ENCODE data around the gene SGMS2.
"Not testable (repeated sequence)": the region's sequence is repeated elsewhere in the genome, so short reads cannot be mapped to it uniquely, and the experiment has no call there.

SGMS2 gene

DNA sequence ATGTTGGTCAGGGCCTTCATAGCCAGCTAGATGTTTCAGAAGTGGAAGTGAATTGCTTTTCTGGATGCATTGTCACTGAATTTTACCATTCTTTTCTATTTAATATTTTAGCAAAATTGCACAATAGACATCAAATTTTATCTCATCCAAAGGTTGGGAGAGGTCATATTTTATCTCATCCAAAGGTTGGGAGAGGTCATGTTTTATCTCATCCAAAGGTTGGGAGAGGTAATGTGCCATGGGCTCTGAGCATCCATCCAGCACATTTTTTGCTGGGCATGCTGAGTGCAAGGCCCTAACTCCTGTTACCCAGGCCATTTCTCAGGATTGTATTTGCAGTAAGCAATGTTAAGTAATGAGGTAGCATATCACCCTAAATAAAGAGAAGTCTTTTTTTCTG, 91.9 kb downstream of the SGMS2 start:
- DNase-seq: no peak

DNA sequence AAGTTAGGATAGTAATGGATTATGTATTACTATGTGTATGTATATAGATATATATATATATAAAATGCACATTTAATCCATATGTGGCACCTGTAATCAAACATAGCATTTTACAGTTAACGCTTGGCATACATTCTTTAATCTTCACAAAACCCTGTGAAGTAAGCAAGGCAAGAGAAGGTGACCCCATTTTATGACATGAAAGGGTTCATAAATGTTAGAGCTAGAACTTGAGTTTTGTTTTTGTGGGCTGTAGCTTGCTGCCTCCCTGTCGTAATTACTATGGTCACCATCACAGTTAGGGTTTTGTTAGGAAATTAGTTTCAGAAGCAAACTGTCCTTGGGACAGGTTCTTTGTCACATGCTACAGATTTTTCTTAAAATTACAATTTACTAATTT, 92.8 kb downstream of the SGMS2 start:
- no peak for DNase-seq

DNA sequence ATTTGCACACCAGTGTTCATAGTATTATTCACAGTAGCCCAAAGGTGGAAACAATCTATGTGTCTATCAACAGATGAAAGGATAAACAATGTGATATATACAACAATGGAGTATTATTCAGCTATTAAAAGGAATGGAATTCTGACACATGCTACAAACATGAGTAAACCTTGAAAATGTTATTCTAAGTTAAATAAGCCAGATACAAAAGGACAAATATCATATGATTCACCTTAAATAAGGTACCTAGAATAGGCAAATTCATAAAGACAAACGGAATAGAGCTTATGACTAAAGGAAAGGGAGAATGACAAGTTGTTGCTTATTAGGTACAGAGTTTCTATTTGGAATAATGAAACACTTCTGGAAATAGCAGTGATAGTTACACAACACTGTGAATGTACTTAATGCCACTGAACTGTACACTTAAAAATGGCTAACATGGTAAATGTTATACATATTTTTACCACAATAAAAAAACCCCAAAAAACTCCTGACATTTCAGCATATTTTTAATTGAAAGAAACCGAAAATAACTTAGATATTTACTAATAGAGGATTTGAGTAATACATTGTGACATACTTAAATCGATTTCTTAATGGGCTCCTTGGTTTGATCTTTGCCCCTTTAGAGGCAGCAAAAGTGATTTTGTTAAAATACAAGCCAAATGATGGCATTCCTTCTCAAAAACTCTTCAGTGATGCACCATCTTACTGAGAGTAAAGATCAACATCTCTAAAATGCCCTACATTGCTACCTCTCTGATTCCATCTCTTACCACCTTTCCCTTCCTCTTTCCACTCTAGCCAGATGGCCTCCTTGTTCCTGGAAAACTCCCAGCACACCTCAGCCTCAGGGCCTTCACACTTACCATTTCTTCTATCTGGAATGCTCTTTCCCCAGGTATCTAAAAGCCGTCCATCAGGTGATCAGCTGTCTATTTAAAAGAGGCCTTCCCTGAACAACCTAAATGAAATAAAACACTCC, 98.0 kb downstream of the SGMS2 start:
- no peak for DNase-seq

DNA sequence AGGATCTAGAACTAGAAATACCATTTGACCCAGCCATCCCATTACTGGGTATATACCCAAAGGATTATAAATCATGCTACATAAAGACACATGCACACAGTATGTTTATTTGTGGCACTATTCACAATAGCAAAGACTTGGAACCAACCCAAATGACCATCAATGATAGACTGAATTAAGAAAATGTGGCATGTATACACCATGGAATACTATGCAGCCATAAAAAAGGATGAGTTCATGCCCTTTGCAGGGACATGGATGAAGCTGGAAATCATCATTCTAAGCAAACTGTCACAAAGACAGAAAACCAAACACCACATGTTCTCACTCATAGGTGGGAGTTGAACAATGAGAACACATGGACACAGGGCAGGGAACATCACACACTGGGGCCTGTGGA, 101.0 kb downstream of the SGMS2 start:
- DNase-seq: not testable (repeated sequence)

DNA sequence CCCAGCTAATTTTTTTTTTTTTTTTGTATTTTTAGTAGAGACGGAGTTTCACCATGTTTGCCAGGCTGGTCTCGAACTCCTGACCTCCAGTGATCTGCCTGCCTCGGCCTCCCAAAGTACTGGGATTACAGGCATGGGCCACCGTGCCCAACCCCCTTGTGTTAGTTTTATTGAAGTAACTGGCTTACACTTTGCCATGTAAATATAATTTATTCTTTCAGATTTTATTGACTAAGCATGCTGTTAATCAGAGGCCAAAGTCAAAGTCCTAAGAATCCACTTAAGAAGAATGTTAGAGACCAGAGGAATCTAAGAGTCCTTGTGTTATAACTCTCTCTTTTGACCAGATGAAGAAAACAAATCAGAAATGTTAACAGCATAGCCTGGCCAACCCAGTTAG, 102.1 kb downstream of the SGMS2 start:
- not testable (repeated sequence) for DNase-seq

DNA sequence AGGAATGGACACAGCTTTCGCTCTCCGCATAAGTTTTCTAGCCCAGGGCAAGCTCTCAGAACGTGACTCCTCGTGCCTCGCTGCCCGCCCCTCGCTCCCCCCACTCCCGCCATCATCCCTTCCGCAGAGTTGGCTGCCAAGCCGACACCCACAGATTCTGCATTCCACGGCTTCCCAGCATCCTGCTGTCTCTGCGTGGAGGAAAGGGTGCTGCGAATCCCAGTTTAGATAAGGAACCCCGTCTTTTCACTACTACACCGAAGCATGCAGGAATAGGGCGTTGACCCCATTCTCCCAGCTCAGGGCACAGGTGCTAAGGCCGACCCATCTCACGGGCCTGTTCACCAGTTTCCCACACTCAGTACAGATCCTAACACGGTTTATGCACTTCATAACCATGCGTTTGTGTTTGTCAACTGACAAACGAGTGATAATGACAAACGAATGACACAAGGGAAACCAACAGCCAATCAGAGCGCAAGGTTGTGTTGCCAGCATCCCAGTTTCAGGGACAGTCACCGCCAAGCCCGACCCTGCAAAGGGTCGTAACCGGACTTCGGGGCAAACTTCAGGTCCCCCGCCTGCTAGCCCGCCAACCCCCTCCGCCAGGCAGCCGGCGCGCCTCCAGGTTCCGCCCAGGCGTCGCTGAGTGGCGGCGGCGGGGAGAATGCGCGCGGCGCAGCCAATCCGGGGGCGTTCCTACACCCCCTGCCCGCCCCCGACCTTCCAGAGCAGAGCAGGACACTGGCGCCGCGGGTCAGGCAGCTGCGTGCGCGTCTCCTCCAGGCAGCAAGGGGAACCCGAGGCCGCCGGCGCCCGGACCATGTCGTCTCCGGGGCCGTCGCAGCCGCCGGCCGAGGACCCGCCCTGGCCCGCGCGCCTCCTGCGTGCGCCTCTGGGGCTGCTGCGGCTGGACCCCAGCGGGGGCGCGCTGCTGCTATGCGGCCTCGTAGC, 106.4 kb downstream of the SGMS2 start, which contains the start of gene CYP2U1:
Gene CYP2U1, plus strand, starts transcription at position 729 of the 954 bp plus-strand sequence. Its CDS starts 95 bp downstream, at position 824.
- peak; percentile 81 for DNase-seq

DNA sequence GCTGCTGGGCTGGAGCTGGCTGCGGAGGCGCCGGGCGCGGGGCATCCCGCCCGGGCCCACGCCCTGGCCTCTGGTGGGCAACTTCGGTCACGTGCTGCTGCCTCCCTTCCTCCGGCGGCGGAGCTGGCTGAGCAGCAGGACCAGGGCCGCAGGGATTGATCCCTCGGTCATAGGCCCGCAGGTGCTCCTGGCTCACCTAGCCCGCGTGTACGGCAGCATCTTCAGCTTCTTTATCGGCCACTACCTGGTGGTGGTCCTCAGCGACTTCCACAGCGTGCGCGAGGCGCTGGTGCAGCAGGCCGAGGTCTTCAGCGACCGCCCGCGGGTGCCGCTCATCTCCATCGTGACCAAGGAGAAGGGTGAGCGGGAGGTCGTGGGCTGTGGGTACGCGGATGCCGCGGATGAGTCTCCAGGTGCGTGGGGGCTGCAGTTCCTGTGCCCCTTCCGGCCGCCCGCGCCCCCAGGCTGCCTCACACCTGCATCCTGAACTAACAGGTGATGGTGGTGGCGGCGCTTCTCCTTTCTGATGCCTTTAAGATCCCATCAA, 107.1 kb downstream of the SGMS2 start:
- DNase-seq: peak; percentile 50

DNA sequence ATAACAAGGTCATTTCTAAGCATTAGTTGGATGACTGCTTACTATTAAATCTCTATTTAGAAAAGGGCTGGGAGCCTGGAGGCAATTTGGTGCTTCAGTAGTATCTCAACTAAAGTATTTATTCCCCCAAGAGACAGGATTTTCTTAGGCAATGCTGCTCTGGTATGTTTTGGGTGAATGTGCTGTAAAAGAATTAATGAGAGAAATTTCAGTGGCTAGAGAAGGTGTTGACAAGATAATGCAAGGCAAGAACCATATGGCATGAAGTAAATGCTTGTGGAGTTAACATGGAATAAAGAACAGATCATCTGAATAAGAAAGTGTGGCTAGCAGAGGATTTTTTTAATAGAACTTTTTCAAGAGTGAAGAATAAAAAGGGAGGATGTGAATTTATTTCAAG, 110.5 kb downstream of the SGMS2 start:
- DNase-seq: no peak

DNA sequence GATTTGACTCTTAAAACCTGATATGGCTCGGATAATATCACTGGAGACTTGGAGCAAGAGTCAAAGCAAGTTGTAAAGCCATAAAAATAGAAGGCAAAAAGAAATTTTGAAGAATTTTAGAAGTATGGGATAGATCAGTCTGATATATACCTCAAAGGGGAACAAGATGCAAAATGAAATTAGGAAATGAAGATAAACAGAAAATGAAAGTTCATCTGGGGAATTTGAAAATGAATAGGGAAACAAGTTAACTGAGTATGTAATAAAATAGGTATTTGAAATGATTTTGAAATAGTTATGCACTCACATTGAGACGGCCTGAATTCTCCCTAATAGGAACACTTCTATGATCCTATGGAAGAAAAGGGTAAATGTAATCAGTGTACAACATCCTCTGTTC, 112.3 kb downstream of the SGMS2 start:
- DNase-seq: no peak

DNA sequence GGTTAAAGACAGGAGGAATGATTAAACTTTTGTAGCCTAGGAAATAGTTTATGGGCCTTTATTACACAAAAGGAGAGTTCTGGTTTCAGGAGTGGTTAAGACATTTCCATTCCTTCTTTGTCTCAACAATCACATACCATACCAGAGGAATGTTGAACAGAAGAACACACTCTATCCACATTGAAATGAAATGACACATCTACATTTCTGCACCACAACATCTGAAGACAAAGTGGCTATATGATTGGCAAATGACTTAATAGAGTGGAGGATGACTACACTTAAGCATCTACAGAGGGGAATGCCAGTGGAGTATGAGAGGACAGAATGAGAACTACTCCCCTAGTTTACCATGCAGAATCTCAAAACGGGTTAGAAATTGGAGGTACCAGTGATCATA, 114.6 kb downstream of the SGMS2 start:
- DNase-seq: no peak

DNA sequence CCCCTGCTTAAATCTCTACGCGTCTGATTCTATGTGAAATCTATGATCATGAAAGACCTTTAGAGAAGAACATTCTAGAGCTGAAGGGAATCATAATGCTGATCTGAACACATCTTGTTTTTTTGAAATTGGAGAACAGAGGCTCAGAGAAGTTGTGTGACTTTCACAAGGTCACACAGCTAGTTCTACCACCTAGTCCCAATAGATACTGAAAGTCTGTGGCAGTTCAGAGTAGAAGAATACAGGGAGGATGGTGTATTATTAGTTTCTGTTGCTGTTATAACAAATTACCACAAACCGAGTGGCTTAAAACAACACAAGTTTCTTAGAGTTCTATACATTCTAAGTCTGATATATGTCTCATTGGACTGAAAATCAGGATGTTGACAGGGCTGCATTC, 121.1 kb downstream of the SGMS2 start:
- DNase-seq: no peak

DNA sequence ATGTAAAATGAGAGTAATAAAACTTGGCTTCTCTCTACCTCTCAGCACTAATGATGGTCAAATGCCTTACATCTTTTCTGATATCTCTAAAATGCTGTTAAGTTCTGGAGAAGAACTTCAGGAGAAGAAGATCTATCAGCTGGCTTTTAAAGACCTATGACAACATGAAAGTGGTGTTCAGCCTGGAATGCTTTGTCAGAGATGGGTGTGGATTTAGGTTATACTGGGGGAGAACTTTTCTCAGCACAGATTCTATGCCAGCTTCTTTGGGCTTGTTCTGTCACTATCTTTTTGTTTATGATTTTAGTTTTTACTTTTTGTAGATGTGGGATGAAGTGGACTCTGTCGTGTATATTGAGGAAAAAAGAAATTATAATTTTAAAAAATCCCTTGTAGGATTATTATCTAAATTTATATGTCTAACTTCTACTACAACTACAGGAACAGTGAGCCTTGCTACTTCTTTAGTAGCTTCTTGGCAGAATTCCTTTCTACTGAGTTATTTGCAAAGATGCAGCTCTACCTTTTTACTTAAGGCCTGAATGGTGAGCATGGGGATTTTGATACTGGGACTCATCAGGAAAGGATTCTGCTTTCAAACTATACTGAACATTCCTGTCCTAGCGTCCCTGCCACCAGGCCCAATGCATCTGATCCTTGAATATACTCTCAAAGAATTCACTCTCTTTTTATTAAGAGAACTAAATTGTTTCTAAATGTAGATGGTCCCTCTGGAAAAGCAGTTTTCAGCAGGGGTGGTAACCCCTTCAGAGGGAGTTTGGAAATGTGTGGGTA, 126.2 kb downstream of the SGMS2 start:
- no peak for DNase-seq

DNA sequence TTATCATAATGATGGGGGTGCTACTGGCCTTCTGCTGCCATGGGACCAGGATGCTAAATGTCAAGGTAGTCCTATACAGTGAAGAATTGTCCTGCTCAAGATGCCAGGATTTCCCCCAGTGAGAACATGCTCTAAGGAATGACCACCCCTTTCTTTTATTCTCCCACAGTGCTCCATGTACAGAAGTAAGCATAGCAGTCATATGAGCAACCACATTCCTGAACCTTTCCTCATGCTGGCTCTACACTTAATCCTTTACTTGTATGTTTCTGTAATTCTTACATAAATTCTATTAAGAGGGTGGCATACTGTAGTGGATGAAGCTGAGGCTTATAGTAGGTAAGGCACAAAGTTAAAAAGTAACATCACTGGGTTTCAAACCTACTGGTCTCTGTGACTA, 126.8 kb downstream of the SGMS2 start:
- DNase-seq: no peak

DNA sequence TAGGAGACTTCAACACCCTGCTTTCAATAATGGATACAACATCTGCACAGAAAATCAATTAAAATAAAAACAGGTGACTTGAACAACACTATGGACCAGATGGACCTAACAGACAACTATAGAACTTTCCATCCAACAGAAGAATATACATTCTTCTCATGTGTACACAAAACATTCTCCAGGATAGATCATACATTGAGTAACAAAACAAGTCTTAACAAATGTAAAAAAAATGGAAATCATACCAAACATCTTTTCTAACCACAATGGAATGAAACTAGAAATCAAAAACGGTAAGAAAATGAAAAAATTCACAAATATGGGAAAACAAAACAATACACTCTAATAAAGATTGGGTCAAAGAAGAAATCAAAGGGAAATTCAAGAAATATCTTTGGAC, 131.3 kb downstream of the SGMS2 start:
- no peak for DNase-seq
